Pancreas (tissue), 10 donors: ENCODE measurements around the gene TUT4. TPM values are rescaled to one million over a fixed set of nuclear protein-coding genes. Genes with fewer than 3 reads are reported as not detected.

Source experiments
- ATAC-seq, 4 donors: fragments of 200-7000 bp; cut with Tn5 transposase; one replicate each; pipeline versions ENCODE4 v1.8.0 to v1.9.1; 2020; ENCODE audit warnings: mild to moderate bottlenecking in 4 of 4, moderate library complexity in 4 of 4
- DNase-seq, 6 donors: peaks; one replicate each; pipeline ENCODE4 v3.0.0-alpha.2; 2020
- FAIRE-seq: peaks from 2 replicates; lab custom pipeline; 2012; peaks lifted over from hg19 to GRCh38; lab: Jason Lieb, UNC
- H3K27ac ChIP-seq, 4 donors: fragments of 200-600 bp; sonication (generic); 1 replicate in 3 of 4; 2 replicates in 1 of 4; pipeline versions ENCODE4 v1.5.0 to v1.8.0; 2020
- H3K27me3 ChIP-seq, 4 donors: fragments of 200-600 bp; one replicate each; pipeline ENCODE4 v1.8.0; 2021
- H3K36me3 ChIP-seq, 3 donors: fragments of 200-600 bp; sonication (generic) in 1 of 3; one replicate each; pipeline versions ENCODE4 v1.5.0 to v1.8.0; 2020 to 2021
- H3K4me1 ChIP-seq, 3 donors: fragments of 200-600 bp; one replicate each; pipeline ENCODE4 v1.8.0; 2021
- H3K4me3 ChIP-seq, 4 donors: fragments of 200-600 bp; sonication (generic) in 2 of 4; one replicate each; pipeline versions ENCODE4 v1.5.0 to v1.8.0; 2020 to 2021
- H3K9me3 ChIP-seq, 4 donors: fragments of 200-600 bp; one replicate each; pipeline ENCODE4 v1.8.0; 2021
- WGBS, 2 donors: extraction: QIAGEN DNeasy Blood & Tissue Kit; methylation state at CpG; one replicate each; pipeline ENCODE4 v1.1.7; 2013; 5-methylcytosine and 5-hydroxymethylcytosine counted together
- intact Hi-C, 3 donors: fragments of 100-400 bp; cut with DNase I; formaldehyde crosslinking; loops; one replicate each; pipeline versions ENCODE4 v1.11.1 to v1.14.2; 2022
- polyA plus RNA-seq, 2 donors: library from polyadenylated mRNA; stranded (reverse); fragments of 200-250 nt; gene quantifications; one replicate each; pipeline ENCODE4 v1.2.3, GENCODE V29; 2013
- total RNA-seq, 6 donors: library from RNA; stranded (reverse); fragmentation: NEBNext Ultra II Directional in 4 of 6; extraction: Animal tissue kit (Norgen Biotek cat#: 25700) in 4 of 6; gene quantifications; one replicate each; pipeline versions ENCODE4 v1.2.1 to v1.2.4, GENCODE V29; 2021 to 2023
- TF ChIP-seq, protein P1 (sequence below), 4 donors: fragments of 200-600 bp; sonication (generic) in 3 of 4; IDR thresholded peaks; one replicate each; pipeline versions ENCODE4 v1.5.0 to v1.8.0; 2021; ENCODE audit warnings: antibody characterized with exemption in 4 of 4
- donor health status: healthy with polysubstance abuse.
- donor health status: DM: no; HTN: no; CAD: no; lungs with moderate emphysema.
- donor health status: DM: no; HTN: no; CAD: no.
- donor health status: control.
- donor health status: control.
- donor health status: Bipolar disorder and iron deficiency.
- donor health status: DM: yes; HTN: yes; CAD: no.
- donor health status: DM: no; HTN: no; CAD: no.
- donor health status: DM: no; HTN: no; CAD: no.
- donor health status: DM: yes; HTN: yes; CAD: no.

The TUT4 gene
- total and polyA plus RNA-seq, 8 donors, result 17.4 to 40.8 (median 24.1) TPM

DNA sequence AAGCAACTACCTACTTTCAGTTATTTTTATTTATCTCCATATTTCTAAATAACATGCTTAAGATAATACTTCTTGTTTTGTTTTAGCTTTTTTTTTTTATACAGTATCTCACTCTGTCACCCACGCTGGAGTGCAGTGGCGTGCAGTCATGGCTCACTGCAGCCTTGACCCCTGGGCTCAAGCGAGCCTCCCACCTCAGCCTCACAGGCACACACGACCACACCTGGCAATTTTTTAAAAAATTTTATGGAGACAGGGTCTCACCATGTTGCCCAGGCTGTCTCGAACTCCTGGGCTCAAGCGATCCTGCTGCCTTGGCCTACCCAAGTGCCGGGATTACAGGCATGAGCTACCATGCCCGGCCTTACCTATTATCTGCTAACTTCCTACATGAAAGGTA, 20.6 kb downstream of the TUT4 start:
- no peak for FAIRE-seq
- intact Hi-C loops, result no loop called here
- Histone ChIP-seq H3K4me3 (no peak overlapping the region), H3K9me3 (no peaks in the 10 kb centered on the region), H3K36me3 (no peaks in the 10 kb centered on the region), H3K4me1 (peaks cover 0 to 3% (median 0%) of the 10 kb centered on the region in 3 donors), H3K27me3 (no peaks in the 10 kb centered on the region), H3K27ac (no peak overlapping the region)
- DNase-seq, result no peak
- 90% methylated on average over 8 of the region's 8 CpGs for WGBS, 2 donors
- TF ChIP-seq, protein P1, sequence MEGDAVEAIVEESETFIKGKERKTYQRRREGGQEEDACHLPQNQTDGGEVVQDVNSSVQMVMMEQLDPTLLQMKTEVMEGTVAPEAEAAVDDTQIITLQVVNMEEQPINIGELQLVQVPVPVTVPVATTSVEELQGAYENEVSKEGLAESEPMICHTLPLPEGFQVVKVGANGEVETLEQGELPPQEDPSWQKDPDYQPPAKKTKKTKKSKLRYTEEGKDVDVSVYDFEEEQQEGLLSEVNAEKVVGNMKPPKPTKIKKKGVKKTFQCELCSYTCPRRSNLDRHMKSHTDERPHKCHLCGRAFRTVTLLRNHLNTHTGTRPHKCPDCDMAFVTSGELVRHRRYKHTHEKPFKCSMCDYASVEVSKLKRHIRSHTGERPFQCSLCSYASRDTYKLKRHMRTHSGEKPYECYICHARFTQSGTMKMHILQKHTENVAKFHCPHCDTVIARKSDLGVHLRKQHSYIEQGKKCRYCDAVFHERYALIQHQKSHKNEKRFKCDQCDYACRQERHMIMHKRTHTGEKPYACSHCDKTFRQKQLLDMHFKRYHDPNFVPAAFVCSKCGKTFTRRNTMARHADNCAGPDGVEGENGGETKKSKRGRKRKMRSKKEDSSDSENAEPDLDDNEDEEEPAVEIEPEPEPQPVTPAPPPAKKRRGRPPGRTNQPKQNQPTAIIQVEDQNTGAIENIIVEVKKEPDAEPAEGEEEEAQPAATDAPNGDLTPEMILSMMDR (IDR thresholded peaks at IDR 0.05), result no peak
- ATAC-seq, result no peak

- ATAC-seq, result no peak
- FAIRE-seq, result no peak
- 85 to 94% methylated on average over 3 of the region's 3 CpGs for WGBS, 2 donors
These were observed 21.5 kb downstream of the TUT4 start for GRCh38 chr1:52531249-52531872.

DNA sequence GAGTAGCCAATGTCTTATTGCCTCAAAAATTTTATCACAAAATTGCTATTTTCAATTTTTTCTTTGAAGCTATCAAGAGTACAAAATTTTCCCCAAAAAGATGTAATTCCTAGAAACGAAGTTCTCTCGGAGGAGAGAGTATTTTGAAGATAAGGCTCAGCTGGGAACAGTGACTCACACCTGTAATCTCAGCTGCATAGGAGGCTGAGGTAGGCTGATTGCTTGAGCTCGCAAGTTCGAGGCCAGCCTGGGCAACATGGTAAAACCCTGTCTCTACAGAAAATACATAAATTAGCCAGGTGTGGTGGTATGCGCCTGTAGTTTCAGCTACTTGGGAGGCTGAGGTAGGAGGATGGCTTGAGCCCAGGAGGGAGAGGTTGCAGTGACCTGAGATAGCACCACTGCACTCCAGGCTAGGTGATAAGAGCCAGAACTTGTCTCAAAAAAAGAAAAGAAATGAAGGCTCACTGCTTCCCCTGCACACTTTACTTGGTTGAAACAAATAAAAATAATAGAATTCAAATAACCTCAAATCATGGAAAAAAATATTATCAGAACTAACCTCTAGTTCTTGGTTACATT, 22.2 kb downstream of the TUT4 start:
- DNase-seq (no peak), FAIRE-seq (no peak), ATAC-seq (no peak)
- TF ChIP-seq, protein P1 (IDR thresholded peaks at IDR 0.05), result no peak
- H3K9me3 ChIP-seq, result no peaks in the 10 kb centered on the region
- no peak overlapping the region for H3K4me3 ChIP-seq
- H3K36me3 ChIP-seq, result no peaks in the 10 kb centered on the region
- no peaks in the 10 kb centered on the region for H3K27me3 ChIP-seq
- no peak overlapping the region for H3K27ac ChIP-seq
- 75 to 85% methylated on average over 5 of the region's 5 CpGs for WGBS, 2 donors
- intact Hi-C loops, result no loop called here
- H3K4me1 ChIP-seq, result peaks cover 0 to 3% (median 0%) of the 10 kb centered on the region in 3 donors

More at GRCh38 chr1:52531249-52531872, 21.5 kb downstream of the TUT4 start:
- Histone ChIP-seq H3K9me3 (no peaks in the 10 kb centered on the region), H3K27ac (no peak overlapping the region), H3K4me3 (no peak overlapping the region), H3K36me3 (no peaks in the 10 kb centered on the region), H3K4me1 (peaks cover 0 to 3% (median 0%) of the 10 kb centered on the region in 3 donors), H3K27me3 (no peaks in the 10 kb centered on the region)
- intact Hi-C loops, result no loop called here
- no peak for DNase-seq
- TF ChIP-seq, protein P1 (IDR thresholded peaks at IDR 0.05), result no peak

GRCh38 chr1:52523376-52523775, 29.5 kb downstream of the TUT4 start:
- ATAC-seq (no peak), FAIRE-seq (no peak), DNase-seq (no peak)
- H3K9me3 ChIP-seq, result no peaks in the 10 kb centered on the region
- WGBS, 2 donors, result 91% methylated on average over 3 of the region's 3 CpGs
- intact Hi-C loops, result no loop called here
- peaks cover 0 to 4% (median 3%) of the 10 kb centered on the region in 3 donors for H3K36me3 ChIP-seq
- TF ChIP-seq, protein P1 (IDR thresholded peaks at IDR 0.05), result no peak
- H3K4me3 ChIP-seq, result no peak overlapping the region
- no peaks in the 10 kb centered on the region for H3K4me1 ChIP-seq
- H3K27ac ChIP-seq, result no peak overlapping the region
- H3K27me3 ChIP-seq, result no peaks in the 10 kb centered on the region

DNA sequence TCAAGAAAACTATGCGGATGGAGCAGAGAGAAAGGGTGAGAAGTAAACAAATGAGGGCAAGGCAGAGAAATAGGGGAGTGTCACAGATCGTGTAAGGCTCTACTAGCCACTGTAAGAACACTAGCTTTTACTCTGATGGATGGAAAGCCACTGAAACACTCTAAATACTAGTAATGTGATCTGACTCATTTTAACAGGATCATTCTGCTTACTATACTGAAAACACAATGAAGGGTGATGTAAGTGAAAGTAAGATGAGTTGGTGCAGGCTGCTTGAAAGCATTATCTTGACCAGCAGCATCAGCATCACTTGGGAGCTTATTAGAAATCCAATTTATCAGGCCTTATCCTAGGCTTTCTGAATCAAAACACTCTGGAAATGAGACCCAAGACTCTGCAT, 32.7 kb downstream of the TUT4 start:
- intact Hi-C loops, result no loop called here
- FAIRE-seq, result no peak
- H3K4me1 ChIP-seq, result no peaks in the 10 kb centered on the region
- ATAC-seq, result no peak
- no peak for DNase-seq
- WGBS, 2 donors, result 89 to 93% methylated on average over 2 of the region's 2 CpGs
- no peaks in the 10 kb centered on the region for H3K27me3 ChIP-seq
- TF ChIP-seq, protein P1 (IDR thresholded peaks at IDR 0.05), result no peak
- H3K4me3 ChIP-seq, result no peak overlapping the region
- peaks cover 0 to 8% (median 1%) of the 10 kb centered on the region in 3 donors for H3K36me3 ChIP-seq
- H3K27ac ChIP-seq, result no peak overlapping the region
- H3K9me3 ChIP-seq, result no peaks in the 10 kb centered on the region
